Glutamatergic neuron (in vitro differentiated cells): ENCODE results near the gene DPAGT1. TPM values are rescaled to one million over a fixed set of nuclear protein-coding genes. Genes with fewer than 3 reads are reported as not detected.
A peak's percentile ranks its signal among the peaks of the same experiment; 100 is the strongest.

Source experiments
- DNase-seq: peaks from one replicate; pipeline ENCODE4 v3.0.0; 2022
- H3K27ac Mint-ChIP-seq: one replicate; pipeline ENCODE4 v1.8.0; 2020; ENCODE audit warnings: mild to moderate bottlenecking, mixed read lengths, inconsistent platforms; ENCODE audit not compliant: unreplicated experiment
- H3K27me3 Mint-ChIP-seq: one replicate; pipeline ENCODE4 v1.8.0; 2020; ENCODE audit warnings: mild to moderate bottlenecking, moderate library complexity, mixed read lengths, inconsistent platforms; ENCODE audit not compliant: unreplicated experiment
- H3K36me3 Mint-ChIP-seq: one replicate; pipeline ENCODE4 v1.8.0; 2020; ENCODE audit warnings: mild to moderate bottlenecking, mixed read lengths, inconsistent platforms; ENCODE audit not compliant: unreplicated experiment
- H3K4me1 Mint-ChIP-seq: one replicate; pipeline ENCODE4 v1.8.0; 2020; ENCODE audit warnings: mild to moderate bottlenecking, low read depth, mixed read lengths, inconsistent platforms; ENCODE audit not compliant: unreplicated experiment
- H3K4me3 Mint-ChIP-seq: one replicate; pipeline ENCODE4 v1.8.0; 2020; ENCODE audit warnings: mild to moderate bottlenecking, mixed read lengths, inconsistent platforms; ENCODE audit not compliant: unreplicated experiment
- H3K9me3 Mint-ChIP-seq: one replicate; pipeline ENCODE4 v1.8.0; 2020; ENCODE audit warnings: mild to moderate bottlenecking, moderate library complexity, mixed read lengths, inconsistent platforms; ENCODE audit not compliant: unreplicated experiment
- total RNA-seq: library from RNA; stranded (reverse); fragmentation: NEBNext Ultra II Directional; extraction: Animal tissue kit (Norgen Biotek cat#: 25700); gene quantifications from one replicate; pipeline ENCODE4 v1.2.1, GENCODE V29; 2021; ENCODE audit not compliant: unreplicated experiment
- TF ChIP-seq, protein P1 (sequence below): fragments of 200-600 bp; sonication (generic); IDR thresholded peaks from one replicate; pipeline ENCODE4 v1.5.0; 2021; ENCODE audit not compliant: partially characterized antibody, unreplicated experiment

Gene DPAGT1
- total RNA-seq, 1 donor from 2014 or later, result 36.1 TPM

DNA sequence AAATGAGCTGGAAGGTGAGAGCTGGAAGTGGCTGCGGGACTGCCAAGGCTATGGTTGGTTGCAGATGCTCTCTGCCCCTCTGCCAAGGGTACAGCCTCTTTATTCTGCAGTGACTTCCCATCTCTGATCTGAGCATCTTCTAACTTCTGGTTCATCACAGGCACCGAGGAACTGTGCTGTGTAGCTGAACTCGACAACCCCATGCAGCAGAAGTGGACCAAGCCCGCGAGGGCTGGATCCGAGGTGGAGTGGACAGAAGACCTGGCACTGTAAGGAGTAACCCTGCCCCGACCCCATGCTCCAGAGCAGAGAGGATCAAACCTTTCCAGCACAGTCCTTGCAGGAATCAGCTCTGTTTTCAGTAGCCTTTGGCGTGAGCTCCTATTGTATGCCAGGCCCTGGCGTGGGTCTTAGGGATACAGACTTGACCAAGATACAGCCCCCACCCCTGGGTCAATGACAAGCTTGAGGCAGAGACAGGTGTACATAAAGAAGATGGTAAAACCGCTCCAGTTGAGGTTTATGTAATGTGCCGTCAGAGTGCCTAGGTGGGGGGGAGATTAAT, 9.8 kb upstream of the DPAGT1 start:
- H3K4me3 Mint-ChIP-seq, result peak overlapping the region; percentile 23

DNA sequence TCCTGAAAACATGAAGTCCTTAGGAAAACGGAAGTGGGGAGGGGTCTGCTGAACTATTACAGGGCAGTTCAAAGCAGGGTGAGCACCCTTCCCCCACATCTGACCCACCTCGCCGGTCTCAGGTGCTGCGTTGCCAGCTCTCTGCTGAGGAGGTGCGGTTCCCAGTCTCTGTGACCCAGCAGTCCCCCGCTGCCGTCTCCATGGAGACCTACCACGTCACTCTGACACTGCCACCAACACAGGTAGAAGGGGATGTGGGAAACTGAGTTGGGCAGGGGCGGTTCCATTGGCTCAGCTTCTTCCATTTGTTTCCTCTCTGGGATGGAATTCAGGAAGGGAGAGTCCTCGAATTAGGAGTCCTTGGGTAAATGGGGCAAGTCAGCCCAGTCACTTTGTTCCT, 8.8 kb upstream of the DPAGT1 start:
- Mint-ChIP-seq H3K27ac (no peak overlapping the region), H3K36me3 (peaks cover 16% of the 10 kb centered on the region), H3K4me3 (peak overlapping the region; percentile 30), H3K27me3 (peaks cover 7% of the 10 kb centered on the region), H3K4me1 (peaks cover 11% of the 10 kb centered on the region), H3K9me3 (no peaks in the 10 kb centered on the region)
- DNase-seq, result no peak
- TF ChIP-seq, protein P1, sequence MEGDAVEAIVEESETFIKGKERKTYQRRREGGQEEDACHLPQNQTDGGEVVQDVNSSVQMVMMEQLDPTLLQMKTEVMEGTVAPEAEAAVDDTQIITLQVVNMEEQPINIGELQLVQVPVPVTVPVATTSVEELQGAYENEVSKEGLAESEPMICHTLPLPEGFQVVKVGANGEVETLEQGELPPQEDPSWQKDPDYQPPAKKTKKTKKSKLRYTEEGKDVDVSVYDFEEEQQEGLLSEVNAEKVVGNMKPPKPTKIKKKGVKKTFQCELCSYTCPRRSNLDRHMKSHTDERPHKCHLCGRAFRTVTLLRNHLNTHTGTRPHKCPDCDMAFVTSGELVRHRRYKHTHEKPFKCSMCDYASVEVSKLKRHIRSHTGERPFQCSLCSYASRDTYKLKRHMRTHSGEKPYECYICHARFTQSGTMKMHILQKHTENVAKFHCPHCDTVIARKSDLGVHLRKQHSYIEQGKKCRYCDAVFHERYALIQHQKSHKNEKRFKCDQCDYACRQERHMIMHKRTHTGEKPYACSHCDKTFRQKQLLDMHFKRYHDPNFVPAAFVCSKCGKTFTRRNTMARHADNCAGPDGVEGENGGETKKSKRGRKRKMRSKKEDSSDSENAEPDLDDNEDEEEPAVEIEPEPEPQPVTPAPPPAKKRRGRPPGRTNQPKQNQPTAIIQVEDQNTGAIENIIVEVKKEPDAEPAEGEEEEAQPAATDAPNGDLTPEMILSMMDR, result no peak

More for the DNA sequence above, 9.8 kb upstream of the DPAGT1 start:
- DNase-seq, result no peak
- TF ChIP-seq, protein P1, result no peak
- Mint-ChIP-seq H3K4me1 (peaks cover 11% of the 10 kb centered on the region), H3K27ac (no peak overlapping the region), H3K9me3 (no peaks in the 10 kb centered on the region), H3K27me3 (peaks cover 7% of the 10 kb centered on the region), H3K36me3 (peaks cover 17% of the 10 kb centered on the region)

DNA sequence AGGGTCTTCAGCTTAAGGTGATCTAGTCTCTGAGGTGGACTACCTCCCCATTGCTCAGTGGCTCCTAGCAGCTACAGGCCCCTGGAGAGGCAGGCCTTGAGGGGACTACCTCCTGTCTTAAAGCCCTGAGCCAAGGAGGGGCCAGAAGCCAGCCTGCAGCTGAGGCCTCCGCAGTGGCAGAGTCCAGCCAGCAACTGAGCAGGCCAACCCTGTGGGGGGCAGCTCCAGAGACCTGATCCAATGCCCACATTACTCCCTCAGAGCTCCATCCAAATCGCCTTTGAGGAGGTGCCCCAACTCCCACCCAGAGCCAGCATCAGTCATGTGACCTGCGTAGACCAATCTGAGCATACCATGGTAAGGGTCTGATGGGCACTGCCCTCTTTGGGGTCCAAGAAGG, 8.2 kb upstream of the DPAGT1 start:
- peaks cover 12% of the 10 kb centered on the region for H3K36me3 Mint-ChIP-seq
- H3K4me3 Mint-ChIP-seq, result peak overlapping the region; percentile 30
- H3K9me3 Mint-ChIP-seq, result no peaks in the 10 kb centered on the region
- DNase-seq, result no peak
- H3K27me3 Mint-ChIP-seq, result peaks cover 7% of the 10 kb centered on the region
- H3K4me1 Mint-ChIP-seq, result peaks cover 14% of the 10 kb centered on the region
- TF ChIP-seq, protein P1, result no peak
- no peak overlapping the region for H3K27ac Mint-ChIP-seq

DNA sequence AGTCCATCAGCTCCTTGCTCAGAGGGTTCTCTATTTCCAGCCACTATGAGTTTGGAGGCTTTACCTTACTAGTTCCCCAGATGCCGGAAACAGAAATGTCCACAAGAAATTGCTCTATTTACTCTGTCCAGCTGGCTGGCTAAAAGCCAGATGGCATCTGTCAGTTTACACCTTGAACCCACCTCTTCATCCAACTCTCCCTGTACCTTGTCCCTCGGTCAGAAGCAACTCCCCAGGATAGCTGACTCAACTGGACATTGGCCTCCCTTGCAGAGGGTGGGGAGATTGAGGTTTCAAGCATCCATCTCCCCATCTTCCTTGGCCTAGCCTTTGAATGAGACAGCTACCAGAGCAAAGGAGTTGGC, 7.2 kb upstream of the DPAGT1 start:
- Mint-ChIP-seq H3K27ac (no peak overlapping the region), H3K4me1 (peaks cover 23% of the 10 kb centered on the region)
- TF ChIP-seq, protein P1, result no peak

DNA sequence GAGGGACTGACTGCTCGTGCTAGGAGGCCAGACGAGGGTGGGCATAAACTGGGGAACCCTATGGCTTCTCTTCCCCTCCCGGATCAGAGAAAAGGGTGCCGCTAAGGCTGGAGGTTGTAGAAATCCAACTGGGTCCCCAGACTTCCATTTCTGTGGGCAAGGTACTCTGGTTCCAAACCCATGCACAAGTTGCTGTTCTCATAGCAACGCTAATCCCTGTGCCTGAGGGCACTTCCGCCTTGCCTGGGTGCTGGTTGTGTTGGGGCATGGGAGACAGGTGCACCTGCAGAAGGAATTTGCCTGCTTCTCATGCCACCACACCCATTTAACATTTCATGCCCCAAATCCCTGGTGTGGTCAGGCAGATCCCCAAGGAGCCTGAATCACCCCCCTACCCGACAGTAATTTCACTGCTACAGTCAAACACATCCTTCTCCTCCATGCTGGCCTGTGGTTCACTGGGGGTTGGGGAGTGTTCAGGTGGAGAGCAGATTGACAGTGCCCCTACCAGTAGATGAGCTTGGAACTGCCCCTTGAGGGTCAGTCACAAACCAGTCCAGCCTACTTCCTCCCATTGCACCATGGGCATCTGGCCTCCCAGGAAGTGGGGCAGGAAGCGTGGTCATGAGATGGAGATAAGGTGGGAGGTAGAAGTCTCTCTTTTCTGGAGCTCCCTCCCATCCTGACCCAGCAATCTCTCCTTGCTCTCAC, 6.6 kb upstream of the DPAGT1 start:
- H3K36me3 Mint-ChIP-seq, result peaks cover 12% of the 10 kb centered on the region
- DNase-seq, result no peak
- H3K4me1 Mint-ChIP-seq, result peaks cover 28% of the 10 kb centered on the region
- TF ChIP-seq, protein P1, result no peak
- H3K9me3 Mint-ChIP-seq, result peaks cover 2% of the 10 kb centered on the region
- peaks cover 7% of the 10 kb centered on the region for H3K27me3 Mint-ChIP-seq
- H3K4me3 Mint-ChIP-seq, result peak overlapping the region; percentile 92
- H3K27ac Mint-ChIP-seq, result peak overlapping the region; percentile 14

More for the DNA sequence above, 7.2 kb upstream of the DPAGT1 start:
- Mint-ChIP-seq H3K36me3 (peaks cover 12% of the 10 kb centered on the region), H3K9me3 (peaks cover under 1% of the 10 kb centered on the region), H3K27me3 (peaks cover 7% of the 10 kb centered on the region), H3K4me3 (peak overlapping the region; percentile 92)
- no peak for DNase-seq
